HG02938 (cell line): Measurements from ENCODE around the gene AKAP12.
"Not testable (repeated sequence)": the region's sequence is repeated elsewhere in the genome, so short reads cannot be mapped to it uniquely, and the experiment has no call there.

Experiments used
- ATAC-seq: cut with Tn5 transposase; IDR thresholded peaks from one replicate; pipeline ENCODE4 v1.9.1; 2021; ENCODE audit warnings: mild to moderate bottlenecking, moderate library complexity; ENCODE audit not compliant: unreplicated experiment

AKAP12 gene

DNA sequence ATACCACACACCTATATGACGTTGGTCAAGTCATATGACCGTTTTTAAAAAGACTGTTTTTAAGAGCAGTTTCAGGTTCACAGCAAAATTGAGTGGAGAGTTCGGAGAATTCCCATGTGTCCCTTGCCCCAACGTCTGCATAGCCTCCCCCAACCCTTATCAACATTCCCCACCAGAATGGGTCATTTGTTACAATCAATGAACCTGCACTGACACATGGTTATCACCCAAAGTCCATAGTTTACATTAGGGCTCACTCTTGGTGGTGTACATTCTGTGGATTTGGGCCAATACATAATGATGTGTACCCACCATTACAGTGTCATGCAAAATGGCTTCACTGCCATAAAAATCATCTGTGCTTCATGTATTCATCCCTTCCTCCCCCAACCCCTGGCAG is 99.6 kb downstream of the AKAP12 start:
- ATAC-seq = no peak

GRCh38 chr6:151340219-151340978 is 100.6 kb downstream of the AKAP12 start:
- ATAC-seq = no peak

GRCh38 chr6:151341476-151342195 is 101.9 kb downstream of the AKAP12 start:
- no peak for ATAC-seq

DNA sequence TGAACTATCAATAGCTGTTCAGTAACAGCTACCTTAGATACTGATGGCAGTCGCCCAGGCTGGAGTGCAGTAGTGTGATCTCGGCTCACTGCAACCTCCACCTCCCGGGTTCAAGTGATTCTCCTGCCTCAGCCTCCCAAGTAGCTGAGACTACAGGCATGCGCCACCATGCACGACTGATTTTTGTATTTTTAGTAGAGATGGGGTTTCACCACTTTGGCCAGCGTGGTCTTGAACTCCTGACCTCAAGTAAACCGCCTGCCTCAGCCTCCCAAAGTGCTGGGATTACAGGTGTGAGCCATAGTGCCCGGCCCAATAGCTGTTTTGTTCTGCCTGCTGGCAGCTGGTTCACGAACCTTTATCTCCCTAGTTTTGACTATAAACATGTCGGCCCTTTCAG is 103.0 kb downstream of the AKAP12 start:
- ATAC-seq = not testable (repeated sequence)

GRCh38 chr6:151349651-151350270 is 110.0 kb downstream of the AKAP12 start:
- no peak for ATAC-seq

GRCh38 chr6:151350442-151351145 is 110.8 kb downstream of the AKAP12 start:
- no peak for ATAC-seq

- no peak for ATAC-seq
These were observed 111.5 kb downstream of the AKAP12 start for GRCh38 chr6:151351146-151351700.

DNA sequence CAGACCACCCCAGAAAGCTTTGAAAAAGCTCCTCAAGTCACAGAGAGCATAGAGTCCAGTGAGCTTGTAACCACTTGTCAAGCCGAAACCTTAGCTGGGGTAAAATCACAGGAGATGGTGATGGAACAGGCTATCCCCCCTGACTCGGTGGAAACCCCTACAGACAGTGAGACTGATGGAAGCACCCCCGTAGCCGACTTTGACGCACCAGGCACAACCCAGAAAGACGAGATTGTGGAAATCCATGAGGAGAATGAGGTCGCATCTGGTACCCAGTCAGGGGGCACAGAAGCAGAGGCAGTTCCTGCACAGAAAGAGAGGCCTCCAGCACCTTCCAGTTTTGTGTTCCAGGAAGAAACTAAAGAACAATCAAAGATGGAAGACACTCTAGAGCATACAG is 112.0 kb downstream of the AKAP12 start:
- ATAC-seq = no peak

DNA sequence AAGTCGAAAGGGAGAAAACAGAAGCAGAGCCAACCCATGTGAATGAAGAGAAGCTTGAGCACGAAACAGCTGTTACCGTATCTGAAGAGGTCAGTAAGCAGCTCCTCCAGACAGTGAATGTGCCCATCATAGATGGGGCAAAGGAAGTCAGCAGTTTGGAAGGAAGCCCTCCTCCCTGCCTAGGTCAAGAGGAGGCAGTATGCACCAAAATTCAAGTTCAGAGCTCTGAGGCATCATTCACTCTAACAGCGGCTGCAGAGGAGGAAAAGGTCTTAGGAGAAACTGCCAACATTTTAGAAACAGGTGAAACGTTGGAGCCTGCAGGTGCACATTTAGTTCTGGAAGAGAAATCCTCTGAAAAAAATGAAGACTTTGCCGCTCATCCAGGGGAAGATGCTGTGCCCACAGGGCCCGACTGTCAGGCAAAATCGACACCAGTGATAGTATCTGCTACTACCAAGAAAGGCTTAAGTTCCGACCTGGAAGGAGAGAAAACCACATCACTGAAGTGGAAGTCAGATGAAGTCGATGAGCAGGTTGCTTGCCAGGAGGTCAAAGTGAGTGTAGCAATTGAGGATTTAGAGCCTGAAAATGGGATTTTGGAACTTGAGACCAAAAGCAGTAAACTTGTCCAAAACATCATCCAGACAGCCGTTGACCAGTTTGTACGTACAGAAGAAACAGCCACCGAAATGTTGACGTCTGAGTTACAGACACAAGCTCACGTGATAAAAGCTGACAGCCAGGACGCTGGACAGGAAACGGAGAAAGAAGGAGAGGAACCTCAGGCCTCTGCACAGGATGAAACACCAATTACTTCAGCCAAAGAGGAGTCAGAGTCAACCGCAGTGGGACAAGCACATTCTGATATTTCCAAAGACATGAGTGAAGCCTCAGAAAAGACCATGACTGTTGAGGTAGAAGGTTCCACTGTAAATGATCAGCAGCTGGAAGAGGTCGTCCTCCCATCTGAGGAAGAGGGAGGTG is 112.9 kb downstream of the AKAP12 start:
- no peak for ATAC-seq

GRCh38 chr6:151353795-151354194 is 114.0 kb downstream of the AKAP12 start:
- no peak for ATAC-seq

- not testable (repeated sequence) for ATAC-seq
These were observed 117.2 kb downstream of the AKAP12 start for GRCh38 chr6:151356983-151357382.

DNA sequence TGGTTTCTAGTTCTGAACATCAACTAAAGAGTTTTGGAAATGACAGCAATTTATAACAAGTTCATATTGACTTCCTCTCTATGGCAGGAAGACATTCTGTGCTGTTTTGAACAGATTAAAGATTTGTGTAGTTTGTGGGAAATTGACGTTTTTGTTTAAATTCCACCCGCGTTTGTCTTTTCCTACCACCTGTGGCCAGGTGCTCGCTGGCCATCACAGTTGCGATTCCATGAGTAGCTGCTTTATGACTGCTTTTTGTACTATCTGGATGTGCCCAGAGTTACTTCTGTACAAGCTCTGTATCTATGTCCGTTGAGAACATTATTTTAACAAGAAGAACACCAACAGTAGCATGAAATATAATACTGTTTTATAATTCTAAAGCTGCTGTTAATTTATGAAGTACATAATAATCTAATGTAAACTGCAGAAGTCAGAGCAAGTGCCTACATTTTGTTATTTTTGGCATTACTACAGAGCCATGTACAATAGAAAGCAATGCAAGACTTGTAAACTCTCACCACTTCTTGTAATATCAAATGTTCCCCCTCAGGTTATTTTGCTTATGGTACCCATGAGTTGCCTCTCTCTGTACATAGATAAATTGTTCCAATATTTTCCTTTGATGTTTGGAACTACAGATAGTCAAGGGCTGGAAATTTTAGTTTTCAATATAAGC is 118.1 kb downstream of the AKAP12 start:
- ATAC-seq = no peak

GRCh38 chr6:151358475-151358874 is 118.7 kb downstream of the AKAP12 start:
- no peak for ATAC-seq

- no peak for ATAC-seq
These were observed 119.7 kb downstream of the AKAP12 start for GRCh38 chr6:151359486-151359885.

DNA sequence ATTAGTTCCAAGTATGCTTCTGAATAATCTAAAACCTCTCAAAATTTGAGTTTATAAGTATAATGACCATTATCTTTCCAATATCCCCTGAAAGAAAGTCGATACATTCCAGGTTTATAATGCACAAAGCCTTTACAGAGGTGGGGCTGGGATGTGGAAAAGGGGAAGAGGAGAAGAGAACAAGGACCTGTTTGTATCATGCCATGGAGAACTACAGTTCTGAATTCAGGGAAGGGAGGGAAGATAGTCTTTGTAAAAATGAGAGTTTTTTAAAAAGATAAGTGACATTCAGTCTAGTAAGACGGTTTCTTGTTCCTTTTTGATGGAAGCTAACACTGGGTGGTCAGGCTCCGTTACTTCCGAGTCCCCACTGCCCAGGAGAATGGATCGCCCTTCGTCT is 125.5 kb downstream of the AKAP12 start:
- no peak for ATAC-seq

GRCh38 chr6:151370509-151371078 is 130.8 kb downstream of the AKAP12 start:
- ATAC-seq = no peak

- ATAC-seq = no peak
These were observed 132.4 kb downstream of the AKAP12 start for GRCh38 chr6:151372164-151372563.

- no peak for ATAC-seq
These were observed 134.4 kb downstream of the AKAP12 start for GRCh38 chr6:151374036-151374683.
